ENCODE data around the gene NEK11. TPM values are rescaled to one million over a fixed set of nuclear protein-coding genes. Genes with fewer than 3 reads are reported as not detected.
A peak's percentile ranks its signal among the peaks of the same experiment; 100 is the strongest.

The NEK11 gene
- total and polyA plus RNA-seq, 2 donors (not counting 3 experiments of a cell fraction or from before 2014, with no cell fraction given), result 1.7 to 4.3 TPM

GRCh38 chr3:131324923-131325322, 298.2 kb downstream of the NEK11 start:
- CTCF ChIA-PET, result interaction anchor here (0.9 to 1.2 kb wide), 2 partner anchors 13 to 41 kb away, joined by 3 to 4 read pairs; no protein-coding TSS in a partner anchor
- no peak for FAIRE-seq

DNA sequence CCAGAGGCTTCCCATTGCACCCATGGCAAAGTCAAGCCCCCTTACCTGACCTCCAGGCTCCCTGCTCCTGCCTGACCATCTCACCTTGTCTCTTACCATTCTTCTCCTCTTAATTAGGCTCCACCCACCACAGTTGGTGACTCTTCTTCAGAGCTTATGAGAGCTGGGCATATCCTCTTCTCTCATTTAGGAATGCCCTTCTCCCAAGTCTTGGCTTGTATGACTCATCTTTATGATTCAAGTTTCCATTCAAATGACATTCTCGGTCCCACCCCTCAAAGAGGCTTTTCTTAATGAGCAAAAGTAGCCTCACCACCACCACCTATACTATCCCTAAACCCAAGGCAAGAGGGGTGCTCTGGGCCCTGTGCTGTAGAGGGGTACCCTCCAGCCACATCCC, 299.6 kb downstream of the NEK11 start:
- Histone ChIP-seq H3K4me2 (ENCODE audit: insufficient read depth, low read length) (no peak overlapping the region), H3K36me3 (ENCODE audit: control insufficient read depth in 2 of 2, extremely low read depth in 1 of 2, insufficient read depth in 2 of 2, low read length in 2 of 2) (no peaks in the 10 kb centered on the region), H3K9ac (replicated peaks; ENCODE audit: extremely low read depth, insufficient read depth, low read length) (no peak overlapping the region), H3K27me3 (ENCODE audit: control insufficient read depth in 2 of 2, insufficient read depth in 2 of 2, low read length in 2 of 2) (peaks cover 0 to 1% of the 10 kb centered on the region in 2 experiments), H4K20me1 (replicated peaks; ENCODE audit: control insufficient read depth, extremely low read depth, insufficient read depth, low read length) (no peaks in the 10 kb centered on the region), H3K4me1 (ENCODE audit: control insufficient read depth, extremely low read depth, insufficient read depth, low read length) (no peaks in the 10 kb centered on the region), H2AFZ (ENCODE audit: low read depth, low read length) (no peak overlapping the region), H3K4me3 (replicated peaks in 1 of 3; ENCODE audit: insufficient read depth in 1 of 3, low read depth in 1 of 3, low read length in 3 of 3) (no peak overlapping the region), H3K27ac (ENCODE audit: insufficient read depth, low read depth, low read length) (no peak overlapping the region), H3K79me2 (ENCODE audit: control insufficient read depth, insufficient read depth, low read length) (no peaks in the 10 kb centered on the region), H3K9me3 (replicated peaks; ENCODE audit: control insufficient read depth, insufficient read depth, low read length) (no peaks in the 10 kb centered on the region), H3K9me1 (replicated peaks; ENCODE audit: control insufficient read depth, extremely low read depth, insufficient read depth, low read length) (no peaks in the 10 kb centered on the region)
- FAIRE-seq (no peak), DNase-seq (ENCODE audit: low read depth, low spot score) (no peak)
- dilution Hi-C loops (cut with MboI; ENCODE audit: extremely low pct_ligation_motif_present, low sequenced_read_pairs), result no loop called here
- ChIA-PET CTCF (no interaction called here), POLR2A (no interaction called here)
- intact Hi-C loops (cut with micrococcal nuclease), result no loop called here
- BruUV-seq (replicated peaks), result no TSS peak
- no peak for TF ChIP-seq GATA2 (IDR thresholded peaks at IDR 0.05; ENCODE audit: insufficient read depth, insufficient read length, low read depth, low read length)
- peak; percentile 14 for TF ChIP-seq JUN (IDR thresholded peaks at IDR 0.05; ENCODE audit: borderline replicate concordance, insufficient read depth, insufficient read length, low read depth)

More at GRCh38 chr3:131324923-131325322, 298.2 kb downstream of the NEK11 start:
- no peaks in the 10 kb centered on the region for H3K79me2 ChIP-seq (ENCODE audit: control insufficient read depth, insufficient read depth, low read length)
- no peaks in the 10 kb centered on the region for H3K36me3 ChIP-seq (ENCODE audit: control insufficient read depth in 2 of 2, extremely low read depth in 1 of 2, insufficient read depth in 2 of 2, low read length in 2 of 2)
- no peak overlapping the region for H3K9ac ChIP-seq (replicated peaks; ENCODE audit: extremely low read depth, insufficient read depth, low read length)
- H4K20me1 ChIP-seq (replicated peaks; ENCODE audit: control insufficient read depth, extremely low read depth, insufficient read depth, low read length), result no peaks in the 10 kb centered on the region
- DNase-seq (ENCODE audit: low read depth, low spot score), result no peak
- intact Hi-C loops (cut with micrococcal nuclease) (no loop called here), dilution Hi-C loops (cut with MboI; ENCODE audit: extremely low pct_ligation_motif_present, low sequenced_read_pairs) (no loop called here)
- no peak for TF ChIP-seq FOS (IDR thresholded peaks at IDR 0.05; ENCODE audit: borderline replicate concordance, insufficient read depth, low read length)
- no peak for TF ChIP-seq GATA2 (IDR thresholded peaks at IDR 0.05; ENCODE audit: insufficient read depth, insufficient read length, low read depth, low read length)
- no peak for TF ChIP-seq EZH2 (IDR thresholded peaks at IDR 0.05; ENCODE audit: borderline replicate concordance, low read depth, low read length, severe bottlenecking)
- TF ChIP-seq, protein P1, sequence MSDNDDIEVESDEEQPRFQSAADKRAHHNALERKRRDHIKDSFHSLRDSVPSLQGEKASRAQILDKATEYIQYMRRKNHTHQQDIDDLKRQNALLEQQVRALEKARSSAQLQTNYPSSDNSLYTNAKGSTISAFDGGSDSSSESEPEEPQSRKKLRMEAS (IDR thresholded peaks at IDR 0.05; ENCODE audit: insufficient read depth, insufficient read length), result no peak
- TF ChIP-seq POLR2AphosphoS5 (IDR thresholded peaks at IDR 0.05; ENCODE audit: insufficient read depth, low read depth, low read length), result no peak
- BruUV-seq (replicated peaks), result no TSS peak
- H3K9me1 ChIP-seq (replicated peaks; ENCODE audit: control insufficient read depth, extremely low read depth, insufficient read depth, low read length), result no peaks in the 10 kb centered on the region
- H3K4me3 ChIP-seq (replicated peaks in 1 of 3; ENCODE audit: insufficient read depth in 1 of 3, low read depth in 1 of 3, low read length in 3 of 3), result no peak overlapping the region
- peaks cover 0 to 1% of the 10 kb centered on the region in 2 experiments for H3K27me3 ChIP-seq (ENCODE audit: control insufficient read depth in 2 of 2, insufficient read depth in 2 of 2, low read length in 2 of 2)
- H3K9me3 ChIP-seq (replicated peaks; ENCODE audit: control insufficient read depth, insufficient read depth, low read length), result no peaks in the 10 kb centered on the region
- no peak overlapping the region for H3K4me2 ChIP-seq (ENCODE audit: insufficient read depth, low read length)
- no peaks in the 10 kb centered on the region for H3K4me1 ChIP-seq (ENCODE audit: control insufficient read depth, extremely low read depth, insufficient read depth, low read length)
- no peak overlapping the region for H3K27ac ChIP-seq (ENCODE audit: insufficient read depth, low read depth, low read length)
- H2AFZ ChIP-seq (ENCODE audit: low read depth, low read length), result no peak overlapping the region
- POLR2A ChIA-PET, result no interaction called here
